ENCODE measurements around the gene PRKCA. TPM values are rescaled to one million over a fixed set of nuclear protein-coding genes. Genes with fewer than 3 reads are reported as not detected.

Gene PRKCA
- total and polyA plus RNA-seq, 2 of the 13 experiments (the other 11 are each of a cell fraction or from before 2014, with no cell fraction given) = 18.5 to 21.5 TPM

- no peak for TF ChIP-seq PLRG1 (conservative IDR thresholded peaks at IDR 0.05)
- no peak for TF ChIP-seq ZNF367 (CRISPR knock-in tag; IDR thresholded peaks at IDR 0.05; ENCODE audit: borderline replicate concordance)
- no peak for TF ChIP-seq TCF7 (IDR thresholded peaks at IDR 0.05; ENCODE audit: low read depth)
- no peak for TF ChIP-seq HNRNPK (IDR thresholded peaks at IDR 0.05; ENCODE audit: low read depth, low read length, poor library complexity, severe bottlenecking)
- TF ChIP-seq GLI4 (CRISPR knock-in tag; IDR thresholded peaks at IDR 0.05; ENCODE audit: borderline replicate concordance) = no peak
- no peak for TF ChIP-seq ZNF280D (CRISPR knock-in tag; IDR thresholded peaks at IDR 0.05)
- TF ChIP-seq MYPOP (CRISPR knock-in tag; IDR thresholded peaks at IDR 0.05) = no peak
- no peak for TF ChIP-seq ZNF576 (CRISPR knock-in tag; IDR thresholded peaks at IDR 0.05)
- no peak for TF ChIP-seq ZNF136 (CRISPR knock-in tag; IDR thresholded peaks at IDR 0.05; ENCODE audit: low read depth)
- no peak for TF ChIP-seq CCDC6 (CRISPR knock-in tag; IDR thresholded peaks at IDR 0.05)
- no peak for TF ChIP-seq ZSCAN20 (CRISPR knock-in tag; IDR thresholded peaks at IDR 0.05; ENCODE audit: borderline replicate concordance)
- no peak for TF ChIP-seq ZBTB3 (CRISPR knock-in tag; IDR thresholded peaks at IDR 0.05; ENCODE audit: borderline replicate concordance, low read depth)
- no peak for TF ChIP-seq ZNF264 (CRISPR knock-in tag; IDR thresholded peaks at IDR 0.05)
- H3K27ac ChIP-seq (ENCODE audit: extremely low read length, insufficient read depth, low read length) = no peak overlapping the region
- intact Hi-C loops (cut with micrococcal nuclease; ENCODE audit: unreplicated experiment) = no loop called here
- DNase-seq (ENCODE audit: low spot score) (no peak), ATAC-seq (no peak), FAIRE-seq (no peak)
- H3K79me2 ChIP-seq (ENCODE audit: insufficient read depth, low read length) = no peaks in the 10 kb centered on the region
- POLR2A ChIA-PET = no interaction called here
- in situ Hi-C loops (cut with HindIII; ENCODE audit: extremely low pct_ligation_motif_present, low pct_unique_long_range_greater_than_20kb) = no loop called here
- no peaks in the 10 kb centered on the region for H3K4me1 ChIP-seq (ENCODE audit: insufficient read depth, low read length)
- no peaks in the 10 kb centered on the region for H3K27me3 ChIP-seq (ENCODE audit: control insufficient read depth in 1 of 2, insufficient read depth in 2 of 2, low read length in 2 of 2)
- no TSS peak for BruUV-seq (replicated peaks)
- no peak overlapping the region for H2AFZ ChIP-seq (ENCODE audit: low read length)
- no peaks in the 10 kb centered on the region for H4K20me1 ChIP-seq (ENCODE audit: insufficient read depth, low read length)
- 99% methylated on average over 11 of the region's 11 CpGs for WGBS (ENCODE audit: low lambda C conversion rate)
- CTCF ChIA-PET (ENCODE audit: low intra/inter-chr PET ratio, low total read pairs) = no interaction called here
- H3K4me2 ChIP-seq (ENCODE audit: low read depth, low read length) = no peak overlapping the region
- H3K36me3 ChIP-seq (replicated peaks in 1 of 2; ENCODE audit: control insufficient read depth in 1 of 2, insufficient read depth in 2 of 2, low read length in 2 of 2) = peaks cover 7 to 25% of the 10 kb centered on the region in 2 experiments; a peak in 2 of 5 replicates
- H3K9ac ChIP-seq (ENCODE audit: insufficient read depth, low read depth, low read length) = no peak overlapping the region
- no peaks in the 10 kb centered on the region for H3K9me3 ChIP-seq (ENCODE audit: low read length)
- H3K4me3 ChIP-seq (replicated peaks in 1 of 3; ENCODE audit: insufficient read depth in 1 of 3, low read depth in 2 of 3, low read length in 3 of 3) = no peak overlapping the region
Measured at GRCh38 chr17:66750781-66751543, 448.5 kb downstream of the PRKCA start.

Measured in HepG2 (cell line).